HEK293 (cell line): Measurements from ENCODE around the gene KCNC1.

Source experiments
- CTCF ChIA-PET: fragments of 350-600 bp; formaldehyde crosslinking; extraction: SDS; loops from one replicate; lab custom pipeline; 2021; ENCODE audit warnings: antibody characterized with exemption; lab: Yijun Ruan, JAX
- POLR2A ChIA-PET: fragments of 300-600 bp; formaldehyde crosslinking; extraction: SDS; loops from one replicate; lab custom pipeline; 2020; ENCODE audit warnings: antibody characterized with exemption, inconsistent platforms; lab: Yijun Ruan, JAX
- H3K27ac ChIP-seq: fragments of 200-500 bp; sonication (Bioruptor generic); 2 replicates; pipeline ENCODE4 v1.5.1; 2014; ENCODE audit warnings: low read depth, low read length, control low read depth, inconsistent platforms; ENCODE audit errors: extremely low read depth
- H3K36me3 ChIP-seq, 2 experiments: fragments of 200-500 bp in 1 of 2; sonication (Bioruptor generic) in 1 of 2; 1 replicate in 1 of 2; 2 replicates in 1 of 2; pipeline ENCODE4 v1.5.1; 2014 to 2017; ENCODE audit warnings: inconsistent platforms in 2 of 2, low read length in 2 of 2; ENCODE audit not compliant: control insufficient read depth in 2 of 2, insufficient read depth in 1 of 2
- H3K4me1 ChIP-seq: fragments of 200-500 bp; sonication (Bioruptor generic); 2 replicates; pipeline ENCODE4 v1.5.1; 2014; ENCODE audit warnings: mild to moderate bottlenecking, low read length, inconsistent platforms; ENCODE audit not compliant: control insufficient read depth, insufficient read depth
- H3K4me3 ChIP-seq: 2 replicates; pipeline ENCODE4 v1.5.1; 2011; ENCODE audit warnings: low read depth, mild to moderate bottlenecking, control low read depth, low read length, moderate library complexity
- H3K9me3 ChIP-seq: fragments of 200-500 bp; sonication (Bioruptor generic); 2 replicates; pipeline ENCODE4 v1.5.1; 2014; ENCODE audit warnings: low read depth, low read length, inconsistent platforms; ENCODE audit not compliant: control insufficient read depth, insufficient read depth
- CTCF ChIP-seq: fragments of 450-650 bp; formaldehyde crosslinking; IDR thresholded peaks from 2 replicates; pipeline ENCODE4 v1.5.1; 2016; ENCODE audit warnings: missing biosample characterization, missing genetic modification characterization
- IKZF3 ChIP-seq: fragments of 450-650 bp; IDR thresholded peaks from 2 replicates; pipeline ENCODE4 v1.5.0; 2018; ENCODE audit warnings: missing biosample characterization, mild to moderate bottlenecking, missing genetic modification characterization, moderate library complexity
- PATZ1 ChIP-seq: fragments of 450-650 bp; formaldehyde crosslinking; IDR thresholded peaks from 2 replicates; pipeline ENCODE4 v1.5.1; 2016; ENCODE audit warnings: missing biosample characterization, missing genetic modification characterization
- PRDM2 ChIP-seq: fragments of 450-650 bp; formaldehyde crosslinking; IDR thresholded peaks from 2 replicates; pipeline ENCODE4 v1.5.1; 2016; ENCODE audit warnings: missing biosample characterization, missing genetic modification characterization, borderline replicate concordance
- SCRT2 ChIP-seq: fragments of 450-650 bp; formaldehyde crosslinking; IDR thresholded peaks from 2 replicates; pipeline ENCODE4 v1.5.1; 2016; ENCODE audit warnings: missing biosample characterization, missing genetic modification characterization
- SP2 ChIP-seq: fragments of 450-650 bp; formaldehyde crosslinking; IDR thresholded peaks from 2 replicates; pipeline ENCODE4 v1.5.1; 2016; ENCODE audit warnings: missing biosample characterization, missing genetic modification characterization
- ZNF112 ChIP-seq: fragments of 450-650 bp; formaldehyde crosslinking; IDR thresholded peaks from 2 replicates; pipeline ENCODE4 v1.5.0; 2017; ENCODE audit warnings: missing biosample characterization, missing genetic modification characterization
- ZNF121 ChIP-seq: fragments of 450-650 bp; formaldehyde crosslinking; IDR thresholded peaks from 2 replicates; pipeline ENCODE4 v1.5.1; 2016; ENCODE audit warnings: missing biosample characterization, missing genetic modification characterization
- ZNF2 ChIP-seq: fragments of 450-650 bp; formaldehyde crosslinking; IDR thresholded peaks from 2 replicates; pipeline ENCODE4 v1.5.1; 2016; ENCODE audit warnings: missing biosample characterization, missing genetic modification characterization
- ZNF335 ChIP-seq: fragments of 450-650 bp; formaldehyde crosslinking; conservative IDR thresholded peaks from 2 replicates; pipeline ENCODE4 v1.5.1; 2016; ENCODE audit warnings: missing biosample characterization, missing genetic modification characterization
- ZNF404 ChIP-seq: fragments of 450-650 bp; formaldehyde crosslinking; IDR thresholded peaks from 2 replicates; pipeline ENCODE4 v1.5.1; 2017; ENCODE audit warnings: missing biosample characterization, missing genetic modification characterization
- ZNF548 ChIP-seq: fragments of 450-650 bp; formaldehyde crosslinking; IDR thresholded peaks from 2 replicates; pipeline ENCODE4 v1.5.1; 2016; ENCODE audit warnings: missing biosample characterization, missing genetic modification characterization
- ZNF837 ChIP-seq: fragments of 450-650 bp; formaldehyde crosslinking; IDR thresholded peaks from 2 replicates; pipeline ENCODE4 v1.5.1; 2016; ENCODE audit warnings: missing biosample characterization, missing genetic modification characterization

KCNC1 gene

GRCh38 chr11:17722000-17722643 lies 12.5 kb upstream of the KCNC1 start:
- no peaks in the 10 kb centered on the region for H3K36me3 ChIP-seq
- TF ChIP-seq ZNF112 (tag by site-specific recombination) = no peak
- TF ChIP-seq PATZ1 = no peak
- peak; percentile 67; the same call in 1 of the 2 replicates for TF ChIP-seq ZNF121 (tag by site-specific recombination)
- TF ChIP-seq PRDM2 (tag by site-specific recombination) = no peak
- peak; percentile 35; the same call in 1 of the 2 replicates for TF ChIP-seq CTCF
- TF ChIP-seq ZNF548 = no peak
- TF ChIP-seq IKZF3 (tag by site-specific recombination) = peak; percentile 69
- peak; percentile 77 for TF ChIP-seq ZNF2 (tag by site-specific recombination)
- TF ChIP-seq ZNF404 (tag by site-specific recombination) = no peak
- TF ChIP-seq, all 188 proteins: peak for 4
- no peak overlapping the region for H3K4me3 ChIP-seq
- POLR2A ChIA-PET = interaction anchor here (0.5 kb wide), 1 partner anchor 148 kb away, joined by 3 read pairs; no protein-coding TSS in a partner anchor
- no peak overlapping the region for H3K27ac ChIP-seq
- H3K4me1 ChIP-seq = no peaks in the 10 kb centered on the region
- CTCF ChIA-PET = interaction anchor here (0.6 to 3.2 kb wide), 17 partner anchors 8 to 1775 kb away, joined by 3 to 48 read pairs (median 4); partner anchors contain the start of genes KCNC1 and OTOG
- H3K9me3 ChIP-seq = no peaks in the 10 kb centered on the region

GRCh38 chr11:17724020-17724908 lies 10.3 kb upstream of the KCNC1 start:
- CTCF ChIA-PET = interaction anchor here (0.7 to 1.6 kb wide), 6 partner anchors 123 to 1039 kb away, joined by 3 to 4 read pairs (median 4); no protein-coding TSS in a partner anchor
- H3K27ac ChIP-seq = no peak overlapping the region

More at GRCh38 chr11:17724020-17724908, 10.3 kb upstream of the KCNC1 start:
- Histone ChIP-seq H3K4me3 (no peak overlapping the region), H3K9me3 (no peaks in the 10 kb centered on the region), H3K36me3 (no peaks in the 10 kb centered on the region)
- no peak for TF ChIP-seq ZNF335 (tag by site-specific recombination)
- TF ChIP-seq ZNF837 (tag by site-specific recombination) = no peak
- TF ChIP-seq SP2 (tag by site-specific recombination) = no peak
- TF ChIP-seq SCRT2 (tag by site-specific recombination) = peak; percentile 57
- TF ChIP-seq, all 188 proteins: peak for 1
- H3K4me1 ChIP-seq = no peaks in the 10 kb centered on the region
- POLR2A ChIA-PET = no interaction called here
